Erythroblast (primary cell): ENCODE measurements around the gene VPS13C.

Experiments
- GATA1 ChIP-seq: IDR thresholded peaks from 2 replicates; pipeline ENCODE4 v1.6.1; 2011; ENCODE audit warnings: low read depth, mild to moderate bottlenecking, control low read depth, low read length, moderate library complexity
- POLR2A ChIP-seq: IDR thresholded peaks from 2 replicates; pipeline ENCODE4 v1.6.1; 2011; ENCODE audit warnings: mild to moderate bottlenecking, low read length

GRCh38 chr15:61989667-61990066 is 70.6 kb downstream of the VPS13C start:
- TF ChIP-seq POLR2A (no peak), GATA1 (no peak)
